Transverse colon (tissue), 4 donors: ENCODE data around the gene UQCR11.

ENCODE experiments used
- CTCF ChIP-seq, 5 experiments: fragments of 200-600 bp in 3 of 5; fragments of 450-650 bp in 2 of 5; sonication (generic) in 3 of 5; IDR thresholded peaks; 1 replicate in 2 of 5; 2 replicates in 3 of 5; pipeline ENCODE4 v1.5.1; 2016 to 2017; ENCODE audit warnings: antibody characterized with exemption in 5 of 5, inconsistent platforms in 3 of 5, mild to moderate bottlenecking in 2 of 5, moderate library complexity in 1 of 5
- EP300 ChIP-seq: sonication (generic); formaldehyde crosslinking; IDR thresholded peaks from one replicate; pipeline ENCODE4 v1.6.1; 2017; ENCODE audit warnings: antibody characterized with exemption, low read depth
- POLR2A ChIP-seq: fragments of 450-650 bp; IDR thresholded peaks from one replicate; pipeline ENCODE4 v1.6.1; 2016; ENCODE audit warnings: antibody characterized with exemption, mild to moderate bottlenecking, moderate library complexity
- POLR2AphosphoS5 ChIP-seq, 3 donors: sonication (generic); formaldehyde crosslinking; IDR thresholded peaks; one replicate each; pipeline ENCODE4 v1.6.1; 2016; ENCODE audit warnings: antibody characterized with exemption in 3 of 3

GRCh38 chr19:1587872-1588271 lies 17.4 kb downstream of the UQCR11 start:
- TF ChIP-seq CTCF (IDR thresholded peaks at IDR 0.05): no peak
- no peak for TF ChIP-seq POLR2A
- no peak for TF ChIP-seq EP300
- no peak for TF ChIP-seq POLR2AphosphoS5 (IDR thresholded peaks at IDR 0.05)
